Measurements from ENCODE around the gene DISP2. TPM values are rescaled to one million over a fixed set of nuclear protein-coding genes. Genes with fewer than 3 reads are reported as not detected.

DISP2 gene
- total RNA-seq, 1 donor from 2014 or later, result 0.54 TPM

DNA sequence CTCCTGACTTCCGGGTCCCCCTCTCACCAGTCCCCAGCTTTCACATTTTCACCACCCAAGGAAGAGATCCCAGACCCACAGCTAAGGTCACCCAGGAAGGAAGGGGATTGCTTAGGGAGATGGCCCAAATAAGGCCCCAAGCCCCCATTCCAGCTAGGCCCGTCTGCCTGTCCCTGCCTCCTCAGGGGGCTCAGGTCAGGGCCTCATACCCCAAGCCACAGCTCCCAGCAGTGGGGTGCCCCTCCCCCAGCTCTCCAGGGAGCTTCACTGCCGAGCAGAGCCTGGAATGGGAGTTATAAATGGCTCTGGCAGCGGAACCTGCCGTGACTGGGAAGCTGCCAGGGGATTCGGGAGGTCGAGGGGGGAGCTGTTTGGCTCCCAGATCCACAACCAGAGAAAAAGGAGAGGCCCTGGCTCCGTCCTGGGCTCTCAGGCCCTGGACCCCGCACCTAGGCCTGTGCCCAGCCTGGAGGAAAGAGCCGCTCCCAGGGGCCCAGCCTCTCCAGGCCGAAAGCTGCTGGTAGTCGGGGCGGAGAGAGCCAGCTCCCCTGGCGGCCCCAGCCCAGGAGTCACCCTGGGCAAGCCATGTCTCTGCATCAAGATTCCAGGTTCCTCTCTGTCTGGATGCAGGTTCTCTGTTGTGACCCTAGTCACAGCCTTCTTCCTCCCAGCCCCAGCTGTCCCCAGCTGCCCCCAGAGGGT lies 17.8 kb upstream of the DISP2 start:
- Mint-ChIP-seq H3K4me3 (no peak overlapping the region), H3K36me3 (ENCODE audit: low read depth) (no peaks in the 10 kb centered on the region), H3K9me3 (no peaks in the 10 kb centered on the region), H3K27ac (no peak overlapping the region), H3K27me3 (ENCODE audit: insufficient read depth) (peaks cover 6% of the 10 kb centered on the region), H3K4me1 (ENCODE audit: low read depth) (peaks cover 5% of the 10 kb centered on the region)
- DNase-seq (ENCODE audit: low spot score), result no peak
- intact Hi-C loops (cut with micrococcal nuclease), result loop anchor here (5.0 kb wide), 1 partner anchor 167 kb away; no protein-coding TSS in a partner anchor

DNA sequence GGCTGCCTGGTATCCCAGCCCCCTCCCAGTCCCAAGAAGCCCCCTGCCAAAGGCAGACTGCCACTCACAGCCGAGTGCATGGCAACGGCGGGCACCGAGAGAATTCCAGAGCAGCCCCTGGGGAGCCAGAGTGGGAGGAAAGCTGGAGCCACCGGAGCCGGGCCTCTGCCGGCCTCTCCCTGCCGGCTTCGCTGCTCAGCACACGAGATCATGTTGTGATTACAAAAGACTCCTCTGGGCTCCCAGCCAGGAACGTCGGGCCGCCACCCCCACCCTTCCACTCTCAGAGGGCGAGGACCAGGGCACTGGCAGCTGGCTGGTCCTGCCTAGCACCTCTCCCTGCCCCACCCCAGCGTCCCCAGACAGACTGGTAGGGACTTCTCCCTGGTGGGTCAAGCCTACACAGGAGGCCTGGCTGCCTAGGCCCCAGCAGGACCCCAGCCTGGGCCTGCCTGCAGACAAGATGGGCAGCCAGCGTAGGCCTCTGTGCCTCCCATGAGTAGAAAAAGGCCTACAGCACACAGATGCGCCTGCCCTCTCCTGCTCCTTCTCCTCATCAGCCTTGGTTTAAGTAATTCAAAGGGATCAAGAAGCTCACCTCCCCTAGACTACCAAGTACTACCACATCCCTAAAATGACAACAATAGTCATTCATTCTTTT lies 17.1 kb upstream of the DISP2 start, which contains the start of gene CCDC9B:
Gene CCDC9B, minus strand, starts transcription at position 200 of the 661 bp plus-strand sequence. Its CDS starts 120 bp downstream, at position 80.
- H3K4me1 Mint-ChIP-seq (ENCODE audit: low read depth), result peaks cover 5% of the 10 kb centered on the region
- no peak within 1 kb of the TSS for H3K4me3 Mint-ChIP-seq
- DNase-seq (ENCODE audit: low spot score), result no peak
- no peaks in the 10 kb centered on the region for H3K36me3 Mint-ChIP-seq (ENCODE audit: low read depth)
- H3K27me3 Mint-ChIP-seq (ENCODE audit: insufficient read depth), result peaks cover 6% of the 10 kb centered on the region
- no peaks in the 10 kb centered on the region for H3K9me3 Mint-ChIP-seq
- no peak within 1 kb of the TSS for H3K27ac Mint-ChIP-seq
- intact Hi-C loops (cut with micrococcal nuclease), result loop anchor here (5.0 kb wide), 1 partner anchor 166 kb away; no protein-coding TSS in a partner anchor

- no peak overlapping the region for H3K27ac Mint-ChIP-seq
- H3K4me3 Mint-ChIP-seq, result no peak overlapping the region
- intact Hi-C loops (cut with micrococcal nuclease), result loop anchor here (5.0 kb wide), 1 partner anchor 165 kb away; no protein-coding TSS in a partner anchor
- no peaks in the 10 kb centered on the region for H3K36me3 Mint-ChIP-seq (ENCODE audit: low read depth)
- peaks cover 6% of the 10 kb centered on the region for H3K27me3 Mint-ChIP-seq (ENCODE audit: insufficient read depth)
- peaks cover 5% of the 10 kb centered on the region for H3K4me1 Mint-ChIP-seq (ENCODE audit: low read depth)
- H3K9me3 Mint-ChIP-seq, result no peaks in the 10 kb centered on the region
- no peak for DNase-seq (ENCODE audit: low spot score)
Observed at GRCh38 chr15:40342416-40343320, 15.4 kb upstream of the DISP2 start.

- DNase-seq (ENCODE audit: low spot score), result no peak
- intact Hi-C loops (cut with micrococcal nuclease), result loop anchor here (5.0 kb wide), 1 partner anchor 164 kb away; no protein-coding TSS in a partner anchor
- peaks cover 6% of the 10 kb centered on the region for H3K27me3 Mint-ChIP-seq (ENCODE audit: insufficient read depth)
Observed at GRCh38 chr15:40343512-40343911, 14.5 kb upstream of the DISP2 start.

GRCh38 chr15:40344217-40344616 lies 13.8 kb upstream of the DISP2 start:
- Mint-ChIP-seq H3K9me3 (no peaks in the 10 kb centered on the region), H3K36me3 (ENCODE audit: low read depth) (no peaks in the 10 kb centered on the region), H3K4me1 (ENCODE audit: low read depth) (no peaks in the 10 kb centered on the region), H3K4me3 (no peak overlapping the region), H3K27me3 (ENCODE audit: insufficient read depth) (peaks cover 6% of the 10 kb centered on the region), H3K27ac (no peak overlapping the region)
- no peak for DNase-seq (ENCODE audit: low spot score)
- intact Hi-C loops (cut with micrococcal nuclease), result loop anchor here (1.0 to 5.0 kb wide), 3 partner anchors 24 to 163 kb away; no protein-coding TSS in a partner anchor

More at GRCh38 chr15:40343512-40343911, 14.5 kb upstream of the DISP2 start:
- H3K4me1 Mint-ChIP-seq (ENCODE audit: low read depth), result no peaks in the 10 kb centered on the region
- no peak overlapping the region for H3K4me3 Mint-ChIP-seq
- H3K36me3 Mint-ChIP-seq (ENCODE audit: low read depth), result no peaks in the 10 kb centered on the region
- H3K27ac Mint-ChIP-seq, result no peak overlapping the region
- H3K9me3 Mint-ChIP-seq, result no peaks in the 10 kb centered on the region

DNA sequence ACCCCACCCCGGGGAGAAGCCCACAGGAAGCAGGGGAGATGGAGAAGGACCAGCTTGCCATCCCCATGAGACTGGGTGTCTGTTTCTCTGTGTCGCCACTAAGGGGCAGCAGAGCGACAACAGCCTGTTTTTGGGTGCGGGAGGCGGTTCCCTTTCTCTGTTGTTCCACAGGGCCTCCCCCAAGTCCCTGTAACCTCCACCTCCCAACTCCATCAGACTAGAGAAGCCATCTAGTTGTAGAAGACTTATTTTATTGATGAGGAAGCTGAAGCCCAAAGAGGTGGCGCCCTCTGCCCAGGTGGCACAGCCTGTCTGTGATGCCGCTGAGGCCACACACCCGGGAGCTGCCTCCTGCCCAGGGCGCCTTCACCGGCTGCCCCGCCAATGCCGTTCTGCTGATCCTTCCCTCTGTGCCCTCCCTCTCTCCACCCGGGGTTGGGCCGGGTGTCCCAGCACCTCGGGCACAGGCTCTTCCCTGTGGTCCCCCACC lies 13.3 kb upstream of the DISP2 start:
- Mint-ChIP-seq H3K27ac (no peak overlapping the region), H3K9me3 (no peaks in the 10 kb centered on the region), H3K4me1 (ENCODE audit: low read depth) (no peaks in the 10 kb centered on the region), H3K27me3 (ENCODE audit: insufficient read depth) (peaks cover 6% of the 10 kb centered on the region), H3K36me3 (ENCODE audit: low read depth) (no peaks in the 10 kb centered on the region), H3K4me3 (no peak overlapping the region)
- DNase-seq (ENCODE audit: low spot score), result peak; percentile 64
- intact Hi-C loops (cut with micrococcal nuclease), result loop anchor here (1.0 to 5.0 kb wide), 3 partner anchors 24 to 163 kb away; no protein-coding TSS in a partner anchor

- intact Hi-C loops (cut with micrococcal nuclease), result no loop called here
- no peak overlapping the region for H3K4me3 Mint-ChIP-seq
- H3K4me1 Mint-ChIP-seq (ENCODE audit: low read depth), result no peaks in the 10 kb centered on the region
Observed at GRCh38 chr15:40345225-40345866, 12.7 kb upstream of the DISP2 start.

DNA sequence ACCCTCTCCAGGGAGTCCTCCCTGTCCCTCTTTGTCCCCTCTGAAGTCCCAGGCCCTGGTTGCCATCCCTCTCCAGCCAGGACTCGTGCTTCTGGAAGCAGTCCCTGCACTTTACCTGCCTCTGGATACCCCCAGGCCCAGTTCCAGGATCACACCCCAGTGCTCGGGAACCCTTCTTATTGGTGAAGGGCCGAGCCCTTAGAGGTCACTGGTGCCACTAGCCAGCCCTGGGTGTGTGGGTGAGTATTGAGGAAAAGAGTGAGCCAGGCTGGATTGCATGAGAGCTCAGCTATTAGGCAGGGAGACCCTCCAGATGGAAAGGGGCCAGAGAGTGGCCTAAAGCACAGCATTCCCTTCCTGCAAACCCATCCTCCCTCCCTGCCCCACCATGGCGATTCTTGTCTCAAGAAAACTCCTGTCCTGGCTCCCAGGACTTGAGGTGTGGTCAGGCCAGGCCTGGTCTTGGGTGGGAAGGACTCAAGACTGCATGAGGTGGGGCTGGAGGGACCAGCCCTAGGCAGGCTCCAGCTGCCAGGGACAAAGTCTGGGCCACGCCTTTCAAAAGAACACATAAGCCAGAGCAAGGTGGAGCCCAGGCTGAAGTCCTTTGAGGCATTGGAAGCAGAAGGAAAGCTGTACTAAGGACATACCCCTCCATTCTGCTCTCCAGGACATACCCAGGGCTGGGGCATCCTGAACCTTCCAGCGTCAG lies 12.0 kb upstream of the DISP2 start:
- intact Hi-C loops (cut with micrococcal nuclease), result no loop called here
- Mint-ChIP-seq H3K36me3 (ENCODE audit: low read depth) (no peaks in the 10 kb centered on the region), H3K4me3 (no peak overlapping the region), H3K27me3 (ENCODE audit: insufficient read depth) (peaks cover 6% of the 10 kb centered on the region), H3K27ac (no peak overlapping the region), H3K9me3 (no peaks in the 10 kb centered on the region), H3K4me1 (ENCODE audit: low read depth) (no peaks in the 10 kb centered on the region)
- no peak for DNase-seq (ENCODE audit: low spot score)

More at GRCh38 chr15:40345225-40345866, 12.7 kb upstream of the DISP2 start:
- Mint-ChIP-seq H3K27me3 (ENCODE audit: insufficient read depth) (peaks cover 6% of the 10 kb centered on the region), H3K27ac (no peak overlapping the region), H3K36me3 (ENCODE audit: low read depth) (no peaks in the 10 kb centered on the region), H3K9me3 (no peaks in the 10 kb centered on the region)
- no peak for DNase-seq (ENCODE audit: low spot score)

DNA sequence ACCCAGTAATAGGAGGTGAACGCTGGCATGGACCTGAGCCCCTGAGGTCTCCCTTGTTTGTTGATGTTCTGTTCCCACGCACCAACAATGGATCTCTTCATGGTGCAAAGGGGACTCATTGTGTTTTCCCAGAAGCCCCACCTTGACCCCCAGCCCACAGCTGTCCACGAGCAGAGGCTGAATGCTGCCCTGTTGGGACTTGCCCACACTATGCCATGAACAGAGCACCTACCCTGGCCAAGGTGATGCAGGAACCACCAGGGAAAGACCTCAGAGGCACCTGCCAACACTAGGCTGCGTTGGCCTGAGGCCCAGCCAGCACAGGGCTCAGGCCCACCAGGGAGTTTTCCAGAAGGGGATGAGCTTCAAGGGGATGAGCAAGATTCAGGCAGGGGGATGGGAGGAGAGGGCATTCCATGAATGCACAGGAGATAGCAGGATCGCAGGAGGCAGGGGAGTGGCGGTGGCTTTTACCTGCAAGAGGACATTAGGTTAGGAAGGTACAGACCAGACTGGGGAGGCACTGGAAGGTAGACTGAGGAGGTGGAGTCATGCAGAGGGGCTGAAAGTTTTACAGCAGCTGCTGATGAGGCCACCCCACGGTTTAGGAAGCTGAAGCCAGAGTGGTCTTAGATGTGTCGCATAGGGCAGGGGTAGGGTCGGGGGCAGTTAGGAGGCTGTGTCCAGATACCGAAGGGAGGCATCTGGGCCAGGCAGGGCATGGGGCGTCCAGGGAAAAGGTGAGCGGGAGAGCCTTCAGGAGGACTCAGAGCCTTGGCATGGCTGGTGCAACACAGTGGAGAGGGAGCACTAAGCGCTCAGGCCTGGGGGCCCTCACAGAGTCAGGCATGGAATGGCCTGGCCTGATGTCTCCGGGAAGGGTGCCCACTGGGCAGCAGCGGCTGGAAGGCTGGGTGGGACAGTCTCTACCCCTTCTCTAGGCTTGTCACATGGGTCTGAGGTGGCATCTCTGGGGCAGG lies 11.2 kb upstream of the DISP2 start:
- DNase-seq (ENCODE audit: low spot score), result no peak
- intact Hi-C loops (cut with micrococcal nuclease), result no loop called here
- H3K27me3 Mint-ChIP-seq (ENCODE audit: insufficient read depth), result peaks cover 11% of the 10 kb centered on the region
- H3K27ac Mint-ChIP-seq, result no peak overlapping the region
- no peaks in the 10 kb centered on the region for H3K4me1 Mint-ChIP-seq (ENCODE audit: low read depth)
- no peaks in the 10 kb centered on the region for H3K9me3 Mint-ChIP-seq
- H3K36me3 Mint-ChIP-seq (ENCODE audit: low read depth), result no peaks in the 10 kb centered on the region
- no peak overlapping the region for H3K4me3 Mint-ChIP-seq

- Mint-ChIP-seq H3K36me3 (ENCODE audit: low read depth) (no peaks in the 10 kb centered on the region), H3K4me3 (no peak overlapping the region), H3K9me3 (no peaks in the 10 kb centered on the region), H3K27ac (no peak overlapping the region), H3K4me1 (ENCODE audit: low read depth) (no peaks in the 10 kb centered on the region), H3K27me3 (ENCODE audit: insufficient read depth) (peaks cover 15% of the 10 kb centered on the region)
- intact Hi-C loops (cut with micrococcal nuclease), result no loop called here
- DNase-seq (ENCODE audit: low spot score), result no peak
Observed at GRCh38 chr15:40347559-40348473, 10.2 kb upstream of the DISP2 start.
